Sigmoid colon (tissue), 4 donors: ENCODE measurements around the gene P4HA3.

Experiments used
- EP300 ChIP-seq, 4 donors: sonication (generic); formaldehyde crosslinking; IDR thresholded peaks; one replicate each; pipeline ENCODE4 v1.6.1; 2017; ENCODE audit warnings: antibody characterized with exemption in 4 of 4
- POLR2A ChIP-seq, 2 donors: fragments of 450-650 bp; IDR thresholded peaks; one replicate each; pipeline ENCODE4 v1.6.1; 2016; ENCODE audit warnings: antibody characterized with exemption in 2 of 2, mild to moderate bottlenecking in 2 of 2, moderate library complexity in 2 of 2
- POLR2AphosphoS5 ChIP-seq, 4 donors: sonication (generic); formaldehyde crosslinking; IDR thresholded peaks; one replicate each; pipeline ENCODE4 v1.6.1; 2017; ENCODE audit warnings: antibody characterized with exemption in 4 of 4
- TF ChIP-seq, protein P1 (sequence below), 4 experiments: fragments of 450-650 bp in 3 of 4; fragments of 200-600 bp in 1 of 4; IDR thresholded peaks; one replicate each; pipeline ENCODE4 v1.5.1; 2016 to 2019; ENCODE audit warnings: antibody characterized with exemption in 4 of 4, mild to moderate bottlenecking in 3 of 4, moderate library complexity in 2 of 4

- TF ChIP-seq, protein P1, sequence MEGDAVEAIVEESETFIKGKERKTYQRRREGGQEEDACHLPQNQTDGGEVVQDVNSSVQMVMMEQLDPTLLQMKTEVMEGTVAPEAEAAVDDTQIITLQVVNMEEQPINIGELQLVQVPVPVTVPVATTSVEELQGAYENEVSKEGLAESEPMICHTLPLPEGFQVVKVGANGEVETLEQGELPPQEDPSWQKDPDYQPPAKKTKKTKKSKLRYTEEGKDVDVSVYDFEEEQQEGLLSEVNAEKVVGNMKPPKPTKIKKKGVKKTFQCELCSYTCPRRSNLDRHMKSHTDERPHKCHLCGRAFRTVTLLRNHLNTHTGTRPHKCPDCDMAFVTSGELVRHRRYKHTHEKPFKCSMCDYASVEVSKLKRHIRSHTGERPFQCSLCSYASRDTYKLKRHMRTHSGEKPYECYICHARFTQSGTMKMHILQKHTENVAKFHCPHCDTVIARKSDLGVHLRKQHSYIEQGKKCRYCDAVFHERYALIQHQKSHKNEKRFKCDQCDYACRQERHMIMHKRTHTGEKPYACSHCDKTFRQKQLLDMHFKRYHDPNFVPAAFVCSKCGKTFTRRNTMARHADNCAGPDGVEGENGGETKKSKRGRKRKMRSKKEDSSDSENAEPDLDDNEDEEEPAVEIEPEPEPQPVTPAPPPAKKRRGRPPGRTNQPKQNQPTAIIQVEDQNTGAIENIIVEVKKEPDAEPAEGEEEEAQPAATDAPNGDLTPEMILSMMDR (IDR thresholded peaks at IDR 0.05) = no peak
- TF ChIP-seq POLR2A (IDR thresholded peaks at IDR 0.05) = no peak
- no peak for TF ChIP-seq EP300 (IDR thresholded peaks at IDR 0.05)
- TF ChIP-seq POLR2AphosphoS5 (IDR thresholded peaks at IDR 0.05) = no peak
These were observed 22.5 kb downstream of the P4HA3 start for GRCh38 chr11:74288911-74289310.
